NCI-H2196 treated with DMSO at 0.1 percent for 48 hours (cell line): ENCODE measurements around the gene TXN.
"Not testable (repeated sequence)": the region's sequence is repeated elsewhere in the genome, so short reads cannot be mapped to it uniquely, and the experiment has no call there.

Experiments
- DNase-seq: peaks from one replicate; lab custom pipeline; 2025; ENCODE audit not compliant: unreplicated experiment; lab: John Stamatoyannopoulos, UW

Gene TXN

GRCh38 chr9:110214090-110214489, 42.2 kb downstream of the TXN start:
- DNase-seq = no peak

GRCh38 chr9:110213413-110214044, 42.8 kb downstream of the TXN start:
- no peak for DNase-seq

- DNase-seq = no peak
Observed at GRCh38 chr9:110208031-110208430, 48.3 kb downstream of the TXN start, which contains the start of gene C9orf152. Gene C9orf152, minus strand, starts transcription at chr9:110208159. Its CDS starts 580 bp downstream, at chr9:110207579.

- peak; percentile 87 for DNase-seq
Observed at GRCh38 chr9:110207071-110207641, 49.2 kb downstream of the TXN start.

GRCh38 chr9:110206389-110206788, 49.9 kb downstream of the TXN start:
- DNase-seq = peak; percentile 26

- DNase-seq = peak; percentile 38
Observed at GRCh38 chr9:110205612-110206011, 50.7 kb downstream of the TXN start.

GRCh38 chr9:110202232-110202631, 54.1 kb downstream of the TXN start:
- DNase-seq = no peak

- no peak for DNase-seq
Observed at GRCh38 chr9:110199643-110200042, 56.7 kb downstream of the TXN start.

- DNase-seq = no peak
Observed at GRCh38 chr9:110198357-110198756, 58.0 kb downstream of the TXN start.

GRCh38 chr9:110197330-110198187, 58.7 kb downstream of the TXN start:
- DNase-seq = no peak

GRCh38 chr9:110196084-110196499, 60.2 kb downstream of the TXN start:
- DNase-seq = not testable (repeated sequence)
